Heart right ventricle (tissue), 16 donors: Measurements from ENCODE around the gene POLRMT. TPM values are rescaled to one million over a fixed set of nuclear protein-coding genes. Genes with fewer than 3 reads are reported as not detected.

ENCODE experiments used
- ATAC-seq, 8 donors: fragments of 200-7000 bp; cut with Tn5 transposase; one replicate each; pipeline ENCODE4 v1.9.1; 2020; ENCODE audit warnings: mild to moderate bottlenecking in 8 of 8, moderate library complexity in 8 of 8, moderate number of reproducible peaks in 1 of 8
- DNase-seq, 2 donors: peaks; one replicate each; pipeline ENCODE4 v3.0.0-alpha.2; 2020
- H3K27ac ChIP-seq, 10 donors: fragments of 200-600 bp; sonication (generic) in 2 of 10; one replicate each; pipeline versions ENCODE4 v1.5.0 to v1.8.0; 2020 to 2022; ENCODE audit warnings: mild to moderate bottlenecking in 3 of 10
- H3K27me3 ChIP-seq, 7 donors: fragments of 200-600 bp; one replicate each; pipeline ENCODE4 v1.8.0; 2021 to 2022; ENCODE audit warnings: mild to moderate bottlenecking in 2 of 7
- H3K36me3 ChIP-seq, 9 donors: fragments of 200-600 bp; sonication (generic) in 1 of 9; one replicate each; pipeline versions ENCODE4 v1.5.0 to v1.8.0; 2020 to 2022; ENCODE audit warnings: mild to moderate bottlenecking in 2 of 9
- H3K4me1 ChIP-seq, 9 donors: fragments of 200-600 bp; sonication (generic) in 1 of 9; one replicate each; pipeline versions ENCODE4 v1.5.0 to v1.8.0; 2020 to 2022; ENCODE audit warnings: mild to moderate bottlenecking in 4 of 9
- H3K4me3 ChIP-seq, 10 donors: fragments of 200-600 bp; sonication (generic) in 2 of 10; one replicate each; pipeline versions ENCODE4 v1.5.0 to v1.8.0; 2020 to 2022; ENCODE audit warnings: mild to moderate bottlenecking in 7 of 10, moderate library complexity in 2 of 10
- H3K9me3 ChIP-seq, 11 donors: fragments of 200-600 bp in 10 of 11; sonication (generic) in 2 of 11; one replicate each; pipeline versions ENCODE4 v1.5.0 to v1.8.0; 2013 to 2022; ENCODE audit warnings: mild to moderate bottlenecking in 2 of 11, control low read depth in 1 of 11, moderate library complexity in 1 of 11
- CTCF ChIP-seq, 9 donors: fragments of 200-600 bp; sonication (generic) in 2 of 9; IDR thresholded peaks; one replicate each; pipeline versions ENCODE4 v1.5.0 to v1.8.0; 2021 to 2022; ENCODE audit warnings: antibody characterized with exemption in 9 of 9, mild to moderate bottlenecking in 5 of 9, moderate library complexity in 1 of 9
- WGBS, 2 donors: extraction: QIAGEN DNeasy Blood & Tissue Kit; methylation state at CpG; one replicate each; pipeline ENCODE4 v1.1.7; 2013; ENCODE audit warnings: inconsistent platforms in 1 of 2; 5-methylcytosine and 5-hydroxymethylcytosine counted together
- intact Hi-C, 10 donors: fragments of 100-400 bp; cut with DNase I; formaldehyde crosslinking; loops; one replicate each; pipeline versions ENCODE4 v1.11.1 to v1.14.2; 2022
- long read RNA-seq, 3 donors: library from polyadenylated mRNA; unstranded; transcript quantifications; one replicate each; pipeline ENCODE4 v2.0.0, GENCODE V29; 2020 to 2021
- polyA plus RNA-seq, 2 donors: library from polyadenylated mRNA; stranded (reverse); fragments of 200-250 nt; gene quantifications; one replicate each; pipeline ENCODE4 v1.2.3, GENCODE V29; 2013
- total RNA-seq, 10 donors: library from RNA; stranded (reverse); fragmentation: NEBNext Ultra II Directional in 3 of 10; extraction: Animal tissue kit (Norgen Biotek cat#: 25700) in 3 of 10; gene quantifications; one replicate each; pipeline versions ENCODE4 v1.2.1 to v1.2.4, GENCODE V29; 2021 to 2023
- donor health status: Arrhythmogenic right ventricular cardiomyopathy.
- donor health status: ischemic (EF 13 %, LVEDD 7.1; RV severe dilation, severe dysfunction).
- donor health status: healthy with polysubstance abuse.
- donor health status: DM: no; HTN: yes; CAD: no.
- donor health status: DM: no; HTN: no; CAD: no.
- donor health status: ischemic (EF 25% LVEDD 6.9; RV normal size, moderate dysfunction).
- donor health status: ischemic (EF 25% LVEDD 5.7; RV mildly dilated, moderate dysfunction).
- donor health status: healthy.
- donor health status: DM: yes; HTN: yes; CAD: no.
- donor health status: Ischemic cardiomyopathy.
- donor health status: ischemic (EF 35%, LVEDD 5.7; RV mildly dilated, moderate dysfunction).
- donor health status: nonischemic (EF 11% LVEDD 7.7; RV severe dilation, severe dysfunction).
- donor health status: DM: yes; HTN: yes; CAD: no.
- donor health status: PGD.
- donor health status: ischemic (EF 29% LVEDD 5.4; RV normal size, mild dysfunction).
- donor health status: nonischemic (EF 23%, LVEDD 6.1; RV moderate dilation, normal function).

The POLRMT gene
- 10 to 100 TPM; 37.2 to 61.7 (median 45.3) TPM for total RNA-seq
- 100 to 1,000 TPM in 1 of 2 donors, 10 to 100 TPM in 1; 43.2 to 159 TPM for polyA plus RNA-seq
- long read RNA-seq, donor 1, transcript POLRMT-202 (21 exons, 3,835 nt) = major isoform, 70 of 208 reads
- long read RNA-seq, donor 1, partial matches to known transcripts = 108 of 208 reads
- long read RNA-seq, donor 1, other reads (novel, unspliced or antisense) = 29 of 208 reads
- long read RNA-seq, donor 2, transcript POLRMT-202 (21 exons, 3,835 nt) = major isoform, 72 of 192 reads
- long read RNA-seq, donor 2, partial matches to known transcripts = 88 of 192 reads
- long read RNA-seq, donor 2, other reads (novel, unspliced or antisense) = 31 of 192 reads
- long read RNA-seq, donor 3, transcript POLRMT-202 (21 exons, 3,835 nt) = major isoform, 62 of 177 reads
- long read RNA-seq, donor 3, partial matches to known transcripts = 82 of 177 reads
- long read RNA-seq, donor 3, other reads (novel, unspliced or antisense) = 33 of 177 reads

DNA sequence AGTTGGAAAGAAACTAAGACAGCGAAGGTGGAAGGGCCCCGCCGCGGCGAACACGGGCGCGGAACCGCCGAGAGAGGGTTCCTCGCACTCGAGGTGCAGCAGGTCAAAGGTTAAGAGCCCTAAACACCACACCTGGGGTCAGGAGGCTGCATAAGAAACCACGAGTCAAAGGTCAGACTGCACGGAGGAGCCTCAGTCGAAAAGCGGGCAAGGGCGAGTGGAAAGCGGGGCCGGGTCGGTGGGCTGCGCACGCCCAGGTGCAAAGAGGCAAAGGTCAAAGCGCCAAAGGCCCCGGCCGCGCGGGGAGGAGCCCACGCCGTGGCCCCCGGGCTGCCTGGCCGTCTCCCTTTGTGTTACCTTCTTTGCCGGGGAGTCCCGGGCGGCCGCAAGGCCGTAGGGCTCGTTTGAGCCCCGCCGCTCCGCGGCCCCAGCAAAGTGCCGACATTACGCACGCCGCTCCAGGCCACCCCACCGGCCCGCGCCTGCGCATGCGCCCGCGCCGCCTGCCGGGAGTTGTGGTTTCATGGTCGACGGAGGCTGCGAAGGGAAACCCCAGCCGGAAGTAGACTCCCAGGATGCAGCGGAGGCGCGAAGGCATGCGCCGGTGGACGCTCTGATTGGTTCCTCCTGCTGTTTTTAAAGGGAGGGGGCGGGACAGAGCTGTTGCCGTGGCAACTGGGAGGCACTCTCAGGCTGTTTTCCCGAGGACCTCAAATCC is at the start of gene POLRMT:
Gene POLRMT (minus strand): TSS at position 470 of the 718 bp plus-strand sequence. CDS start 25 bp downstream, at position 445.
- intact Hi-C loops = loop anchor here in 2 of 10 donors (2.0 to 10.0 kb wide), 3 partner anchors 24 to 101 kb away; partner anchors contain the start of gene CDC34 (in 2 of the 2)
- H3K36me3 ChIP-seq = peaks cover 0 to 29% (median 0%) of the 10 kb centered on the region in 9 donors
- peaks cover 0 to 1% (median 0%) of the 10 kb centered on the region in 7 donors for H3K27me3 ChIP-seq
- peak within 1 kb of the TSS in 9 of 10 donors; percentile 75 to 89 (median 83) for H3K27ac ChIP-seq
- ATAC-seq (peak; percentile 92 to 98 (median 98)), DNase-seq (peak; percentile 98)
- H3K4me3 ChIP-seq = peak within 1 kb of the TSS; percentile 82 to 99 (median 92)
- TF ChIP-seq CTCF (IDR thresholded peaks at IDR 0.05) = peak in 6 of 9 donors; percentile 8 to 51 (median 26)
- H3K9me3 ChIP-seq = no peaks in the 10 kb centered on the region
- peaks cover 15 to 34% (median 21%) of the 10 kb centered on the region in 9 donors for H3K4me1 ChIP-seq
- WGBS, 2 donors = 0% methylated on average over 57 to 67 of the region's 67 CpGs

- intact Hi-C loops = no loop called here
- WGBS, 2 donors = 79 to 86% methylated on average over 25 of the region's 25 CpGs
- peaks cover 0 to 3% (median 0%) of the 10 kb centered on the region in 7 donors for H3K27me3 ChIP-seq
- no peak for TF ChIP-seq CTCF (IDR thresholded peaks at IDR 0.05)
- peaks cover 2 to 25% (median 15%) of the 10 kb centered on the region in 9 donors for H3K4me1 ChIP-seq
- no peak overlapping the region for H3K4me3 ChIP-seq
- DNase-seq (no peak), ATAC-seq (no peak)
- H3K9me3 ChIP-seq = no peaks in the 10 kb centered on the region
- peaks cover 0 to 13% (median 0%) of the 10 kb centered on the region in 9 donors for H3K36me3 ChIP-seq
- no peak overlapping the region for H3K27ac ChIP-seq
Observed at GRCh38 chr19:682678-683320, 49.5 kb upstream of the POLRMT start.

DNA sequence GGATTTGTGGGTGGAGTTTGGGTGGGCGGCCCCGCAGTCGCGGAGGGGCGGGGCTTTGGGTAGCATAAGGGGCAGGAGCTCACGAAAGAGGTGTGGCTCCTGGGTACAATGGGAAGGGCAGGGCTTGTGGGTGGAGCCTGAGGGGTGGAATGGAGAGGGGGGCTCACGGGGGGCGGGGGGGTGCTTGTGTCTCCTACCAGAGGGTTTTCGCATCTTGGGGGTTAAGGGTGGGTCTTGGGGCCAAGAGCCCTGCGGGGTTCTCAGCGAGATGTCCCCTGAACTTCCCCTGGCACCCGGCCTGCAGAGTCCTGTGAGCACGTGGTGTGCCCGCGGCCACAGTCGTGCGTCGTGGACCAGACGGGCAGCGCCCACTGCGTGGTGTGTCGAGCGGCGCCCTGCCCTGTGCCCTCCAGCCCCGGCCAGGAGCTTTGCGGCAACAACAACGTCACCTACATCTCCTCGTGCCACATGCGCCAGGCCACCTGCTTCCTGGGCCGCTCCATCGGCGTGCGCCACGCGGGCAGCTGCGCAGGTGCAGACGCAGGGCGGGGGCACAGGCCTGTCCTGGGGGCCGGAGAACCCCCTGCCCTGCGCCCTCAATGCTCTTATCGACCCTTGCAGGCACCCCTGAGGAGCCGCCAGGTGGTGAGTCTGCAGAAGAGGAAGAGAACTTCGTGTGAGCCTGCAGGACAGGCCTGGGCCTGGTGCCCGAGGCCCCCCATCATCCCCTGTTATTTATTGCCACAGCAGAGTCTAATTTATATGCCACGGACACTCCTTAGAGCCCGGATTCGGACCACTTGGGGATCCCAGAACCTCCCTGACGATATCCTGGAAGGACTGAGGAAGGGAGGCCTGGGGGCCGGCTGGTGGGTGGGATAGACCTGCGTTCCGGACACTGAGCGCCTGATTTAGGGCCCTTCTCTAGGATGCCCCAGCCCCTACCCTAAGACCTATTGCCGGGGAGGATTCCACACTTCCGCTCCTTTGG is 48.0 kb upstream of the POLRMT start:
- TF ChIP-seq CTCF (IDR thresholded peaks at IDR 0.05) = no peak
- Histone ChIP-seq H3K4me1 (peaks cover 7 to 38% (median 27%) of the 10 kb centered on the region in 9 donors), H3K4me3 (peak overlapping the region in 7 of 10 donors; percentile 18 to 87 (median 73)), H3K36me3 (peaks cover 0 to 13% (median 0%) of the 10 kb centered on the region in 9 donors), H3K9me3 (no peaks in the 10 kb centered on the region), H3K27ac (peak overlapping the region in 8 of 10 donors; percentile 37 to 99 (median 96)), H3K27me3 (peaks cover 0 to 14% (median 0%) of the 10 kb centered on the region in 7 donors)
- 69 to 74% methylated on average over 54 of the region's 54 CpGs for WGBS, 2 donors
- intact Hi-C loops = loop anchor here in 1 of 10 donors (2.0 kb wide), 1 partner anchor 19 kb away; the partner anchor contains the start of gene RNF126
- peak; percentile 90 for DNase-seq
- ATAC-seq = peak in 1 of 8 donors; percentile 3
